MM.1S (cell line): ENCODE data around the gene HSBP1L1.
A peak's percentile ranks its signal among the peaks of the same experiment; 100 is the strongest.

ENCODE experiments used
- DNase-seq: peaks from one replicate; pipeline ENCODE4 v3.0.0-alpha.2; 2015
- H2AFZ ChIP-seq: fragments of 300-600 bp; sonication (generic); 2 replicates; pipeline ENCODE4 v1.6.0; 2016; ENCODE audit warnings: antibody characterized with exemption, low read length
- H3F3A ChIP-seq: fragments of 300-600 bp; sonication (generic); 2 replicates; pipeline ENCODE4 v1.6.1; 2016; ENCODE audit warnings: mild to moderate bottlenecking, antibody characterized with exemption, low read length, moderate library complexity, mixed read lengths; ENCODE audit not compliant: insufficient read depth
- H3K27ac ChIP-seq: fragments of 300-600 bp; sonication (generic); 2 replicates; pipeline ENCODE4 v1.5.1; 2016; ENCODE audit warnings: mild to moderate bottlenecking, low read length
- H3K27me3 ChIP-seq: fragments of 300-600 bp; sonication (generic); replicated peaks from 2 replicates; pipeline ENCODE4 v1.6.0; 2016; ENCODE audit warnings: low read length; ENCODE audit not compliant: insufficient read depth
- H3K36me3 ChIP-seq: fragments of 300-600 bp; sonication (generic); replicated peaks from 2 replicates; pipeline ENCODE4 v1.6.1; 2016; ENCODE audit warnings: mild to moderate bottlenecking, low read length, mixed read lengths; ENCODE audit not compliant: insufficient read depth
- H3K4me1 ChIP-seq: fragments of 300-600 bp; sonication (generic); 2 replicates; pipeline ENCODE4 v1.6.1; 2016; ENCODE audit warnings: low read length, mixed read lengths
- H3K4me2 ChIP-seq: fragments of 300-600 bp; sonication (generic); 2 replicates; pipeline ENCODE4 v1.6.0; 2016; ENCODE audit warnings: low read depth, low read length
- H3K4me3 ChIP-seq: fragments of 300-600 bp; sonication (generic); 2 replicates; pipeline ENCODE4 v1.5.1; 2016; ENCODE audit warnings: low read length, mixed read lengths
- H3K79me2 ChIP-seq: fragments of 300-600 bp; sonication (generic); 2 replicates; pipeline ENCODE4 v1.6.1; 2016; ENCODE audit warnings: mixed run types, low read length, mixed read lengths
- H3K9ac ChIP-seq: fragments of 300-600 bp; sonication (generic); 2 replicates; pipeline ENCODE4 v1.6.1; 2016; ENCODE audit warnings: low read length, mixed read lengths
- H3K9me2 ChIP-seq: fragments of 300-600 bp; sonication (generic); replicated peaks from 2 replicates; pipeline ENCODE4 v1.6.1; 2016; ENCODE audit warnings: mild to moderate bottlenecking, low read length, mixed read lengths; ENCODE audit not compliant: insufficient read depth
- H3K9me3 ChIP-seq: fragments of 300-600 bp; sonication (generic); replicated peaks from 2 replicates; pipeline ENCODE4 v1.6.1; 2016; ENCODE audit warnings: mild to moderate bottlenecking, low read length, mixed read lengths; ENCODE audit not compliant: insufficient read depth
- H4K20me1 ChIP-seq: fragments of 300-600 bp; sonication (generic); 2 replicates; pipeline ENCODE4 v1.6.1; 2016; ENCODE audit warnings: mild to moderate bottlenecking, low read length, moderate library complexity, mixed read lengths; ENCODE audit not compliant: insufficient read depth
- EZH2 ChIP-seq: fragments of 300-600 bp; sonication (generic); optimal IDR thresholded peaks from 2 replicates; pipeline ENCODE3; 2017; ENCODE audit warnings: low read depth, mild to moderate bottlenecking, antibody characterized with exemption, low read length, mixed read lengths
- EZH2phosphoT487 ChIP-seq: fragments of 300-600 bp; sonication (generic); IDR thresholded peaks from 2 replicates; pipeline ENCODE4 v1.6.1; 2018; ENCODE audit warnings: antibody characterized with exemption, low read length
- TF ChIP-seq, protein P1 (sequence below): fragments of 300-600 bp; sonication (generic); IDR thresholded peaks from 2 replicates; pipeline ENCODE4 v1.5.1; 2016; ENCODE audit warnings: antibody characterized with exemption, low read length, mixed read lengths

The HSBP1L1 gene

DNA sequence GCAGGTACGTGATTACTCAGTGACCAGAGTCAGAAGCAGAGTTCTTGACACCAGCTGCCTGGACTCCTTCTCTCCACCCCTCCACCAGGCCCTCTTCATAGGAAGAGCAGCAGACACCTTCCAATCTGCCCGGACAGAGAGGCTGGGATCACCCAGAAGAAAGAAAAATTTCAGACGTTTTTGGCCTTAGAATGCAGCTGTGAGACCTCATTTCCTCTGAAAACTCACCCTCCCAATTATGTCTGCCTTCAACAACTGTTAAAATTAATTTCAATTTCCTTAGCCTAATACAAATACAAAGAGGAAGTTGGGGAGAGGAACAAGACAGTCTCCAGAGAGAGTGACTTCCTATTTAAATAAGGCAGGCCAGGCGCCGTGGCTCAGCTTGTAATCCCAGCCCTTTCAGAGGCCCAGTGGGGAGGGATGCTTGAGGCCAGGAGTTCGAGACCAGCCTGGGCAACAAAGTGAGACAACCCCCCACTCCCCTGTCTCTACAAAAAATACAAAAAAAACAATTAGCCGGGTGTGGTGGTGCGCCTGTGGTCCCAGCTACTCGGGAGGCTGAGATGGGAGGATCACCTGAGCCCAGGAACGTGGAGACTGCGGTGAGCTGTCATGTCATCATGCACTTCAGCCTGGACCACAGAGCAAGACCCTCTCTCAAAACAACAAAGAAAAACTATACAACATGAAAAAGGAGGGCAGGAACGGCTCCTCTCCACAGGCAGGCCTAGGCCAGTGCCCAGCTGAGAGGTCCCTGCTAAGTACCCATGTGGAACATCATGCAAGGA lies 14.6 kb upstream of the HSBP1L1 start:
- no peak overlapping the region for H3K9ac ChIP-seq
- no peaks in the 10 kb centered on the region for H3K36me3 ChIP-seq
- H3K9me2 ChIP-seq, result no peaks in the 10 kb centered on the region
- no peak overlapping the region; the same call in 1 of the 2 replicates for H3K4me3 ChIP-seq
- no peak for DNase-seq
- H3K9me3 ChIP-seq, result no peaks in the 10 kb centered on the region
- H3K4me2 ChIP-seq, result peak overlapping the region; percentile 66; the same call in 1 of the 2 replicates
- no peak overlapping the region for H3K27ac ChIP-seq
- no peaks in the 10 kb centered on the region for H3F3A ChIP-seq
- TF ChIP-seq, protein P1, sequence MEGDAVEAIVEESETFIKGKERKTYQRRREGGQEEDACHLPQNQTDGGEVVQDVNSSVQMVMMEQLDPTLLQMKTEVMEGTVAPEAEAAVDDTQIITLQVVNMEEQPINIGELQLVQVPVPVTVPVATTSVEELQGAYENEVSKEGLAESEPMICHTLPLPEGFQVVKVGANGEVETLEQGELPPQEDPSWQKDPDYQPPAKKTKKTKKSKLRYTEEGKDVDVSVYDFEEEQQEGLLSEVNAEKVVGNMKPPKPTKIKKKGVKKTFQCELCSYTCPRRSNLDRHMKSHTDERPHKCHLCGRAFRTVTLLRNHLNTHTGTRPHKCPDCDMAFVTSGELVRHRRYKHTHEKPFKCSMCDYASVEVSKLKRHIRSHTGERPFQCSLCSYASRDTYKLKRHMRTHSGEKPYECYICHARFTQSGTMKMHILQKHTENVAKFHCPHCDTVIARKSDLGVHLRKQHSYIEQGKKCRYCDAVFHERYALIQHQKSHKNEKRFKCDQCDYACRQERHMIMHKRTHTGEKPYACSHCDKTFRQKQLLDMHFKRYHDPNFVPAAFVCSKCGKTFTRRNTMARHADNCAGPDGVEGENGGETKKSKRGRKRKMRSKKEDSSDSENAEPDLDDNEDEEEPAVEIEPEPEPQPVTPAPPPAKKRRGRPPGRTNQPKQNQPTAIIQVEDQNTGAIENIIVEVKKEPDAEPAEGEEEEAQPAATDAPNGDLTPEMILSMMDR, result no peak
- TF ChIP-seq EZH2 (no peak), EZH2phosphoT487 (no peak)
- no peaks in the 10 kb centered on the region for H3K27me3 ChIP-seq
- H3K79me2 ChIP-seq, result peaks cover 17% of the 10 kb centered on the region; the same call in 1 of the 2 replicates
- H4K20me1 ChIP-seq, result no peaks in the 10 kb centered on the region
- H3K4me1 ChIP-seq, result no peaks in the 10 kb centered on the region
- H2AFZ ChIP-seq, result no peak overlapping the region

DNA sequence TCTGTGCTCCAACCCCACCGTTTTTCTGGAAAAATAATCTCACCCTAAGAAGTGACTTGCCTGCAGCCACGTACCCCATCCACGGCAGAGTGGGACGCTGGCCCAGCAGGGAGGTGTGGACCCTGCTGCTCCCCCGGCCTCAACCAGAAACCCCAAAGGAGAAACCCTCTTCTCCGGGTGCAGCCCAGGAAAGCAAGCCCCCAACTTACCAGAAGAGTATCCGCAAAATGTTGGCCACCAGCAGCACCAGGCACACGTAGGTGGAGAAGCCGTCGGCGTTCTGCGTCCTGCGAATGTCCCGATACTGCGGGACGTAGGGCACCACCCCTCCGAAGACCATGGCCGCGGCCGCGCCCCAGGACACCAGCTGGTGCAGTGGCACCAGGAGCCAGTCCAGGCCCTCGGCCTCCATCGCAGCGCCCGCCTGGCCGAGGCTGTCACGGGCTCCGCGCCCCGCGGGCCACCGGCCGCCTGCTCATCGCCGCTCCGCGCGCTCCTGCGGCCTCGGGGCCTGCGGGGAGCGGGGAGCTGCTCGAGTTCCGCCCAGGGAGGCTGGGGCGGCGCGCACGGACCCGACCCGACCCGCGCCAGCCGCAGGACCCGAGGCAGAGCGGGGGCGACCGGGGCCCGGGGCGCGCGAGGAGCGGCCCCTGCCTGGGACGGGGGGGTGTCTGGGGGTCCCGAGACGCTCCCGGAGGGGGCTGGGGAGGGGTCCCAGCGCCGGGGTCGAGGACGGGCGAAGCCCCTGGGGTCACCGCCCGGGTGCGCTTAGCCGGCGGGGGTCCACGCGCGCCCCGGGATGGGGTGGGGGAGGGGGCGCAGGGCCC lies 13.7 kb upstream of the HSBP1L1 start:
- Histone ChIP-seq H3K9me3 (no peaks in the 10 kb centered on the region), H3K9me2 (no peaks in the 10 kb centered on the region), H2AFZ (peak overlapping the region; percentile 27; the same call in 1 of the 2 replicates), H3K79me2 (peaks cover 17% of the 10 kb centered on the region; the same call in 1 of the 2 replicates), H4K20me1 (no peaks in the 10 kb centered on the region), H3K4me2 (peak overlapping the region; percentile 66), H3K27me3 (no peaks in the 10 kb centered on the region), H3F3A (no peaks in the 10 kb centered on the region), H3K4me3 (peak overlapping the region; percentile 75), H3K4me1 (no peaks in the 10 kb centered on the region), H3K9ac (peak overlapping the region; percentile 68), H3K27ac (no peak overlapping the region), H3K36me3 (no peaks in the 10 kb centered on the region)
- TF ChIP-seq, protein P1, result no peak
- TF ChIP-seq EZH2phosphoT487, result no peak
- TF ChIP-seq EZH2, result no peak
- no peak for DNase-seq

GRCh38 chr18:79951545-79952455 lies 12.6 kb upstream of the HSBP1L1 start, which contains the start of gene SLC66A2:
Gene SLC66A2, minus strand, starts transcription at chr18:79951653. Its CDS starts 727 bp downstream, at chr18:79950926.
- H3K9me3 ChIP-seq, result no peaks in the 10 kb centered on the region
- no peaks in the 10 kb centered on the region for H3F3A ChIP-seq
- DNase-seq, result peak; percentile 87
- H2AFZ ChIP-seq, result peak within 1 kb of the TSS; percentile 81
- H3K27me3 ChIP-seq, result no peaks in the 10 kb centered on the region
- H3K79me2 ChIP-seq, result peaks cover 17% of the 10 kb centered on the region; the same call in 1 of the 2 replicates
- H3K36me3 ChIP-seq, result no peaks in the 10 kb centered on the region
- peak within 1 kb of the TSS; percentile 99 for H3K4me2 ChIP-seq
- no peaks in the 10 kb centered on the region for H3K4me1 ChIP-seq
- no peak for TF ChIP-seq EZH2
- no peaks in the 10 kb centered on the region for H3K9me2 ChIP-seq
- H4K20me1 ChIP-seq, result no peaks in the 10 kb centered on the region
- peak within 1 kb of the TSS; percentile 68 for H3K9ac ChIP-seq
- peak within 1 kb of the TSS; percentile 75 for H3K4me3 ChIP-seq
- H3K27ac ChIP-seq, result no peak within 1 kb of the TSS
